Stimulated activated CD8-positive, alpha-beta memory T cell treated with anti-CD3 and anti-CD28 coated beads, Interleukin-12 subunit alpha, Interleukin-12 subunit beta, amount 100 ng/mL, for 24 hours (primary cell): ENCODE results near the gene EFNB2.

Experiments
- DNase-seq: peaks from one replicate; pipeline ENCODE4 v3.0.0-alpha.2; 2020; ENCODE audit errors: extremely low read depth

Gene EFNB2

GRCh38 chr13:106525865-106526264 lies 9.6 kb downstream of the EFNB2 start:
- DNase-seq: no peak

- no peak for DNase-seq
These were observed 11.4 kb downstream of the EFNB2 start for GRCh38 chr13:106524108-106524507.

- DNase-seq: no peak
These were observed 11.9 kb downstream of the EFNB2 start for GRCh38 chr13:106523576-106523975.

GRCh38 chr13:106522898-106523525 lies 12.4 kb downstream of the EFNB2 start:
- no peak for DNase-seq

GRCh38 chr13:106522112-106522705 lies 13.3 kb downstream of the EFNB2 start:
- no peak for DNase-seq

GRCh38 chr13:106521095-106521799 lies 14.2 kb downstream of the EFNB2 start:
- DNase-seq: no peak

GRCh38 chr13:106520251-106521054 lies 15.0 kb downstream of the EFNB2 start:
- DNase-seq: no peak

GRCh38 chr13:106518512-106518911 lies 16.9 kb downstream of the EFNB2 start:
- DNase-seq: no peak

GRCh38 chr13:106517109-106517847 lies 18.2 kb downstream of the EFNB2 start:
- DNase-seq: no peak

- no peak for DNase-seq
These were observed 19.7 kb downstream of the EFNB2 start for GRCh38 chr13:106515635-106516254.

- DNase-seq: no peak
These were observed 20.4 kb downstream of the EFNB2 start for GRCh38 chr13:106514928-106515634.

- DNase-seq: no peak
These were observed 22.2 kb downstream of the EFNB2 start for GRCh38 chr13:106513025-106513983.

- DNase-seq: no peak
These were observed 27.7 kb downstream of the EFNB2 start for GRCh38 chr13:106507560-106508274.

GRCh38 chr13:106506286-106506685 lies 29.2 kb downstream of the EFNB2 start:
- DNase-seq: no peak

- DNase-seq: no peak
These were observed 29.7 kb downstream of the EFNB2 start for GRCh38 chr13:106505732-106506131.

GRCh38 chr13:106505295-106505694 lies 30.2 kb downstream of the EFNB2 start:
- no peak for DNase-seq

- no peak for DNase-seq
These were observed 31.6 kb downstream of the EFNB2 start for GRCh38 chr13:106503730-106504453.

GRCh38 chr13:106503272-106503671 lies 32.2 kb downstream of the EFNB2 start:
- DNase-seq: no peak
